ENCODE data around the gene PLXDC2. TPM values are rescaled to one million over a fixed set of nuclear protein-coding genes. Genes with fewer than 3 reads are reported as not detected.

The PLXDC2 gene
- total and polyA plus RNA-seq, 2 experiments from 2014 or later, result 13.5 to 19.4 TPM

DNA sequence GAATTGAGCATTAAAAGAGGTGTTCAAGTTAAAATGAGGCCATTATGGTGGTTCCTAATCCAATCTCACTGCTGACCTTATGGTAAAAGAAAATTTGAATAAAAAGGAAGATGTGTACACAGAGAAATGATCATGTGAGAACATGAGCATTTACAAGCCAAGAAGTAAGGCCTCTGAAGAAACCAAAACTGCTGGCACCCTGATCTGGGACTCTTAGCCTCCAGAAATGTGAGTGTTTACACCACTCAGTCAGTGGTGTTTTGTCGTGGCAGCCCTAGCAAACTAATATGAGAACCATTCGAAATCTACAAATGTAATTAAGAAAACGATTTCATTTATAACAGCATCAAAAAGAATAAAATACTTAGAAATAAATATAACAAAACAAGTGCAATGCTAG lies 6.8 kb upstream of the PLXDC2 start:
- Histone ChIP-seq H3K9me2 (ENCODE audit: insufficient read depth) (no peaks in the 10 kb centered on the region), H3K27me3 (ENCODE audit: insufficient read depth) (no peaks in the 10 kb centered on the region), H2AFZ (no peak overlapping the region), H3K4me3 (no peak overlapping the region), H3K27ac (ENCODE audit: low read depth) (no peak overlapping the region), H3K4me1 (ENCODE audit: insufficient read depth) (peaks cover 7% of the 10 kb centered on the region), H3F3A (replicated peaks; ENCODE audit: low read depth) (no peaks in the 10 kb centered on the region), H3K4me2 (no peak overlapping the region), H3K79me2 (replicated peaks; ENCODE audit: insufficient read depth) (no peaks in the 10 kb centered on the region), H3K36me3 (ENCODE audit: insufficient read depth) (no peaks in the 10 kb centered on the region), H4K20me1 (replicated peaks; ENCODE audit: insufficient read depth) (no peaks in the 10 kb centered on the region)
- H3K36me3 Mint-ChIP-seq (ENCODE audit: low read depth), result peaks cover 7% of the 10 kb centered on the region; the same call in 1 of the 3 replicates
- H3K27me3 Mint-ChIP-seq (ENCODE audit: insufficient read depth, low read depth, poor library complexity), result peaks cover 2% of the 10 kb centered on the region
- no peak for TF ChIP-seq ZNF331 (CRISPR knock-in tag; IDR thresholded peaks at IDR 0.05; ENCODE audit: low read depth)
- TF ChIP-seq JUNB (IDR thresholded peaks at IDR 0.05; ENCODE audit: unreplicated experiment), result no peak
- TF ChIP-seq, protein P1, sequence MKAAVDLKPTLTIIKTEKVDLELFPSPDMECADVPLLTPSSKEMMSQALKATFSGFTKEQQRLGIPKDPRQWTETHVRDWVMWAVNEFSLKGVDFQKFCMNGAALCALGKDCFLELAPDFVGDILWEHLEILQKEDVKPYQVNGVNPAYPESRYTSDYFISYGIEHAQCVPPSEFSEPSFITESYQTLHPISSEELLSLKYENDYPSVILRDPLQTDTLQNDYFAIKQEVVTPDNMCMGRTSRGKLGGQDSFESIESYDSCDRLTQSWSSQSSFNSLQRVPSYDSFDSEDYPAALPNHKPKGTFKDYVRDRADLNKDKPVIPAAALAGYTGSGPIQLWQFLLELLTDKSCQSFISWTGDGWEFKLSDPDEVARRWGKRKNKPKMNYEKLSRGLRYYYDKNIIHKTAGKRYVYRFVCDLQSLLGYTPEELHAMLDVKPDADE (IDR thresholded peaks at IDR 0.05), result no peak
- TF ChIP-seq CREB1 (CRISPR knock-in tag; IDR thresholded peaks at IDR 0.05; ENCODE audit: low read depth), result no peak
- TF ChIP-seq, protein P2, sequence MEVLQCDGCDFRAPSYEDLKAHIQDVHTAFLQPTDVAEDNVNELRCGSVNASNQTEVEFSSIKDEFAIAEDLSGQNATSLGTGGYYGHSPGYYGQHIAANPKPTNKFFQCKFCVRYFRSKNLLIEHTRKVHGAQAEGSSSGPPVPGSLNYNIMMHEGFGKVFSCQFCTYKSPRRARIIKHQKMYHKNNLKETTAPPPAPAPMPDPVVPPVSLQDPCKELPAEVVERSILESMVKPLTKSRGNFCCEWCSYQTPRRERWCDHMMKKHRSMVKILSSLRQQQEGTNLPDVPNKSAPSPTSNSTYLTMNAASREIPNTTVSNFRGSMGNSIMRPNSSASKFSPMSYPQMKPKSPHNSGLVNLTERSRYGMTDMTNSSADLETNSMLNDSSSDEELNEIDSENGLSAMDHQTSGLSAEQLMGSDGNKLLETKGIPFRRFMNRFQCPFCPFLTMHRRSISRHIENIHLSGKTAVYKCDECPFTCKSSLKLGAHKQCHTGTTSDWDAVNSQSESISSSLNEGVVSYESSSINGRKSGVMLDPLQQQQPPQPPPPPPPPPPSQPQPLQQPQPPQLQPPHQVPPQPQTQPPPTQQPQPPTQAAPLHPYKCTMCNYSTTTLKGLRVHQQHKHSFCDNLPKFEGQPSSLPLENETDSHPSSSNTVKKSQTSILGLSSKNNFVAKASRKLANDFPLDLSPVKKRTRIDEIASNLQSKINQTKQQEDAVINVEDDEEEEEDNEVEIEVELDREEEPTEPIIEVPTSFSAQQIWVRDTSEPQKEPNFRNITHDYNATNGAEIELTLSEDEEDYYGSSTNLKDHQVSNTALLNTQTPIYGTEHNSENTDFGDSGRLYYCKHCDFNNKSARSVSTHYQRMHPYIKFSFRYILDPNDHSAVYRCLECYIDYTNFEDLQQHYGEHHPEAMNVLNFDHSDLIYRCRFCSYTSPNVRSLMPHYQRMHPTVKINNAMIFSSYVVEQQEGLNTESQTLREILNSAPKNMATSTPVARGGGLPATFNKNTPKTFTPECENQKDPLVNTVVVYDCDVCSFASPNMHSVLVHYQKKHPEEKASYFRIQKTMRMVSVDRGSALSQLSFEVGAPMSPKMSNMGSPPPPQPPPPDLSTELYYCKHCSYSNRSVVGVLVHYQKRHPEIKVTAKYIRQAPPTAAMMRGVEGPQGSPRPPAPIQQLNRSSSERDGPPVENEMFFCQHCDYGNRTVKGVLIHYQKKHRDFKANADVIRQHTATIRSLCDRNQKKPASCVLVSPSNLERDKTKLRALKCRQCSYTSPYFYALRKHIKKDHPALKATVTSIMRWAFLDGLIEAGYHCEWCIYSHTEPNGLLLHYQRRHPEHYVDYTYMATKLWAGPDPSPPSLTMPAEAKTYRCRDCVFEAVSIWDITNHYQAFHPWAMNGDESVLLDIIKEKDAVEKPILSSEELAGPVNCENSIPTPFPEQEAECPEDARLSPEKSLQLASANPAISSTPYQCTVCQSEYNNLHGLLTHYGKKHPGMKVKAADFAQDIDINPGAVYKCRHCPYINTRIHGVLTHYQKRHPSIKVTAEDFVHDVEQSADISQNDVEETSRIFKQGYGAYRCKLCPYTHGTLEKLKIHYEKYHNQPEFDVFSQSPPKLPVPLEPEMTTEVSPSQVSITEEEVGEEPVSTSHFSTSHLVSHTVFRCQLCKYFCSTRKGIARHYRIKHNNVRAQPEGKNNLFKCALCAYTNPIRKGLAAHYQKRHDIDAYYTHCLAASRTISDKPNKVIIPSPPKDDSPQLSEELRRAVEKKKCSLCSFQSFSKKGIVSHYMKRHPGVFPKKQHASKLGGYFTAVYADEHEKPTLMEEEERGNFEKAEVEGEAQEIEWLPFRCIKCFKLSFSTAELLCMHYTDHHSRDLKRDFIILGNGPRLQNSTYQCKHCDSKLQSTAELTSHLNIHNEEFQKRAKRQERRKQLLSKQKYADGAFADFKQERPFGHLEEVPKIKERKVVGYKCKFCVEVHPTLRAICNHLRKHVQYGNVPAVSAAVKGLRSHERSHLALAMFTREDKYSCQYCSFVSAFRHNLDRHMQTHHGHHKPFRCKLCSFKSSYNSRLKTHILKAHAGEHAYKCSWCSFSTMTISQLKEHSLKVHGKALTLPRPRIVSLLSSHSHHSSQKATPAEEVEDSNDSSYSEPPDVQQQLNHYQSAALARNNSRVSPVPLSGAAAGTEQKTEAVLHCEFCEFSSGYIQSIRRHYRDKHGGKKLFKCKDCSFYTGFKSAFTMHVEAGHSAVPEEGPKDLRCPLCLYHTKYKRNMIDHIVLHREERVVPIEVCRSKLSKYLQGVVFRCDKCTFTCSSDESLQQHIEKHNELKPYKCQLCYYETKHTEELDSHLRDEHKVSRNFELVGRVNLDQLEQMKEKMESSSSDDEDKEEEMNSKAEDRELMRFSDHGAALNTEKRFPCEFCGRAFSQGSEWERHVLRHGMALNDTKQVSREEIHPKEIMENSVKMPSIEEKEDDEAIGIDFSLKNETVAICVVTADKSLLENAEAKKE (CRISPR knock-in tag; IDR thresholded peaks at IDR 0.05), result no peak
- no peak for TF ChIP-seq POLR2AphosphoS5 (IDR thresholded peaks at IDR 0.05; ENCODE audit: low read depth)
- no peak for TF ChIP-seq EZH2phosphoT487 (IDR thresholded peaks at IDR 0.05; ENCODE audit: unreplicated experiment)
- TF ChIP-seq STAT1 (IDR thresholded peaks at IDR 0.05; ENCODE audit: unreplicated experiment), result no peak
- no peak for TF ChIP-seq NANOG (IDR thresholded peaks at IDR 0.05; ENCODE audit: borderline replicate concordance)
- no peak for TF ChIP-seq EZH2 (IDR thresholded peaks at IDR 0.05; ENCODE audit: low read depth, unreplicated experiment)
- TF ChIP-seq, protein P3, sequence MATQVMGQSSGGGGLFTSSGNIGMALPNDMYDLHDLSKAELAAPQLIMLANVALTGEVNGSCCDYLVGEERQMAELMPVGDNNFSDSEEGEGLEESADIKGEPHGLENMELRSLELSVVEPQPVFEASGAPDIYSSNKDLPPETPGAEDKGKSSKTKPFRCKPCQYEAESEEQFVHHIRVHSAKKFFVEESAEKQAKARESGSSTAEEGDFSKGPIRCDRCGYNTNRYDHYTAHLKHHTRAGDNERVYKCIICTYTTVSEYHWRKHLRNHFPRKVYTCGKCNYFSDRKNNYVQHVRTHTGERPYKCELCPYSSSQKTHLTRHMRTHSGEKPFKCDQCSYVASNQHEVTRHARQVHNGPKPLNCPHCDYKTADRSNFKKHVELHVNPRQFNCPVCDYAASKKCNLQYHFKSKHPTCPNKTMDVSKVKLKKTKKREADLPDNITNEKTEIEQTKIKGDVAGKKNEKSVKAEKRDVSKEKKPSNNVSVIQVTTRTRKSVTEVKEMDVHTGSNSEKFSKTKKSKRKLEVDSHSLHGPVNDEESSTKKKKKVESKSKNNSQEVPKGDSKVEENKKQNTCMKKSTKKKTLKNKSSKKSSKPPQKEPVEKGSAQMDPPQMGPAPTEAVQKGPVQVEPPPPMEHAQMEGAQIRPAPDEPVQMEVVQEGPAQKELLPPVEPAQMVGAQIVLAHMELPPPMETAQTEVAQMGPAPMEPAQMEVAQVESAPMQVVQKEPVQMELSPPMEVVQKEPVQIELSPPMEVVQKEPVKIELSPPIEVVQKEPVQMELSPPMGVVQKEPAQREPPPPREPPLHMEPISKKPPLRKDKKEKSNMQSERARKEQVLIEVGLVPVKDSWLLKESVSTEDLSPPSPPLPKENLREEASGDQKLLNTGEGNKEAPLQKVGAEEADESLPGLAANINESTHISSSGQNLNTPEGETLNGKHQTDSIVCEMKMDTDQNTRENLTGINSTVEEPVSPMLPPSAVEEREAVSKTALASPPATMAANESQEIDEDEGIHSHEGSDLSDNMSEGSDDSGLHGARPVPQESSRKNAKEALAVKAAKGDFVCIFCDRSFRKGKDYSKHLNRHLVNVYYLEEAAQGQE (IDR thresholded peaks at IDR 0.05; ENCODE audit: unreplicated experiment), result no peak
- TF ChIP-seq ZNF114 (CRISPR knock-in tag; IDR thresholded peaks at IDR 0.05), result no peak
- TF ChIP-seq, protein P4, sequence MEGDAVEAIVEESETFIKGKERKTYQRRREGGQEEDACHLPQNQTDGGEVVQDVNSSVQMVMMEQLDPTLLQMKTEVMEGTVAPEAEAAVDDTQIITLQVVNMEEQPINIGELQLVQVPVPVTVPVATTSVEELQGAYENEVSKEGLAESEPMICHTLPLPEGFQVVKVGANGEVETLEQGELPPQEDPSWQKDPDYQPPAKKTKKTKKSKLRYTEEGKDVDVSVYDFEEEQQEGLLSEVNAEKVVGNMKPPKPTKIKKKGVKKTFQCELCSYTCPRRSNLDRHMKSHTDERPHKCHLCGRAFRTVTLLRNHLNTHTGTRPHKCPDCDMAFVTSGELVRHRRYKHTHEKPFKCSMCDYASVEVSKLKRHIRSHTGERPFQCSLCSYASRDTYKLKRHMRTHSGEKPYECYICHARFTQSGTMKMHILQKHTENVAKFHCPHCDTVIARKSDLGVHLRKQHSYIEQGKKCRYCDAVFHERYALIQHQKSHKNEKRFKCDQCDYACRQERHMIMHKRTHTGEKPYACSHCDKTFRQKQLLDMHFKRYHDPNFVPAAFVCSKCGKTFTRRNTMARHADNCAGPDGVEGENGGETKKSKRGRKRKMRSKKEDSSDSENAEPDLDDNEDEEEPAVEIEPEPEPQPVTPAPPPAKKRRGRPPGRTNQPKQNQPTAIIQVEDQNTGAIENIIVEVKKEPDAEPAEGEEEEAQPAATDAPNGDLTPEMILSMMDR (conservative IDR thresholded peaks at IDR 0.05; ENCODE audit: low read depth in 2 of 2), result no peak
- ATAC-seq (no peak), DNase-seq (ENCODE audit: low spot score) (no peak)
- H3K4me3 Mint-ChIP-seq, result no peak overlapping the region
- H3K9me3 Mint-ChIP-seq, result peaks cover 8% of the 10 kb centered on the region; the same call in 2 of the 3 replicates
- H3K4me1 Mint-ChIP-seq, result peaks cover 13% of the 10 kb centered on the region
- H3K27ac Mint-ChIP-seq, result no peak overlapping the region
